ENCODE data around the gene FHAD1. TPM values are rescaled to one million over a fixed set of nuclear protein-coding genes. Genes with fewer than 3 reads are reported as not detected.

The FHAD1 gene
- total RNA-seq, 2 donors from 2014 or later, result 4.4 TPM; not detected in 1

DNA sequence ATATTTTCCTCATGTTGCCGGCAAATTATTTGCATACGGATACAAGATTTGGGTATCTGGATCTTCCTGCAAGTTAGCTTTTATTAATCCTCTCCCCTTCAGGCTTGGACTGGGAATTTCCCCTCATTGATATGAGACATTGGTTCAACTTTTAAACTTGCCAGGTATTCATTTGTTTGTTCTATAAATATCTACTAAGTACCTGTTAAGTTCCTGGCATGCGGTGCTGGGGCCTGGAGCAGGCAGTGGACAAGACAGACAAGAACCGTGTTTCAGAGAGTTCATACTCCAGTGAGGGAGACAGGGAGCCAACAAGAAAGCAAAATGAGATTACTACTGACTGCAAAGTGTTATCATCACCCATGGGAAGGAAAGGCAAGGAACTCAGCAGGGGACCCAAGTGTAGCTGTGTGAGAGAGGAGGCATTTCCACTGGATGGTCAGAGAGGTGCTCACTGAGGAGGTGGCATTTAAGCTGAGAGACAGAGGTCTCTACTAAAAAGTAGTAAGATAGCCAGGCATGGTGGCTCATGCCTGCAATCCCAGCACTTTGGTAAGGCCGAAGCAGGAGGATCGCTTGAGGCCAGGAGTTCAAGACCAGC lies 39.1 kb upstream of the FHAD1 start:
- Histone ChIP-seq H3K36me3 (no peaks in the 10 kb centered on the region), H3K27me3 (replicated peaks; ENCODE audit: insufficient read depth) (no peaks in the 10 kb centered on the region), H3K4me3 (no peak overlapping the region), H3K9me3 (no peaks in the 10 kb centered on the region), H3K4me1 (ENCODE audit: control insufficient read depth in 1 of 2, low read depth in 2 of 2) (peaks cover 34 to 65% of the 10 kb centered on the region in 2 donors), H3K27ac (no peak overlapping the region)
- TF ChIP-seq, protein P1, sequence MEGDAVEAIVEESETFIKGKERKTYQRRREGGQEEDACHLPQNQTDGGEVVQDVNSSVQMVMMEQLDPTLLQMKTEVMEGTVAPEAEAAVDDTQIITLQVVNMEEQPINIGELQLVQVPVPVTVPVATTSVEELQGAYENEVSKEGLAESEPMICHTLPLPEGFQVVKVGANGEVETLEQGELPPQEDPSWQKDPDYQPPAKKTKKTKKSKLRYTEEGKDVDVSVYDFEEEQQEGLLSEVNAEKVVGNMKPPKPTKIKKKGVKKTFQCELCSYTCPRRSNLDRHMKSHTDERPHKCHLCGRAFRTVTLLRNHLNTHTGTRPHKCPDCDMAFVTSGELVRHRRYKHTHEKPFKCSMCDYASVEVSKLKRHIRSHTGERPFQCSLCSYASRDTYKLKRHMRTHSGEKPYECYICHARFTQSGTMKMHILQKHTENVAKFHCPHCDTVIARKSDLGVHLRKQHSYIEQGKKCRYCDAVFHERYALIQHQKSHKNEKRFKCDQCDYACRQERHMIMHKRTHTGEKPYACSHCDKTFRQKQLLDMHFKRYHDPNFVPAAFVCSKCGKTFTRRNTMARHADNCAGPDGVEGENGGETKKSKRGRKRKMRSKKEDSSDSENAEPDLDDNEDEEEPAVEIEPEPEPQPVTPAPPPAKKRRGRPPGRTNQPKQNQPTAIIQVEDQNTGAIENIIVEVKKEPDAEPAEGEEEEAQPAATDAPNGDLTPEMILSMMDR (IDR thresholded peaks at IDR 0.05), result no peak
- ATAC-seq (ENCODE audit: insufficient number of reproducible peaks, low FRiP score, low read depth) (no peak), DNase-seq (ENCODE audit: low spot score) (no peak)

DNA sequence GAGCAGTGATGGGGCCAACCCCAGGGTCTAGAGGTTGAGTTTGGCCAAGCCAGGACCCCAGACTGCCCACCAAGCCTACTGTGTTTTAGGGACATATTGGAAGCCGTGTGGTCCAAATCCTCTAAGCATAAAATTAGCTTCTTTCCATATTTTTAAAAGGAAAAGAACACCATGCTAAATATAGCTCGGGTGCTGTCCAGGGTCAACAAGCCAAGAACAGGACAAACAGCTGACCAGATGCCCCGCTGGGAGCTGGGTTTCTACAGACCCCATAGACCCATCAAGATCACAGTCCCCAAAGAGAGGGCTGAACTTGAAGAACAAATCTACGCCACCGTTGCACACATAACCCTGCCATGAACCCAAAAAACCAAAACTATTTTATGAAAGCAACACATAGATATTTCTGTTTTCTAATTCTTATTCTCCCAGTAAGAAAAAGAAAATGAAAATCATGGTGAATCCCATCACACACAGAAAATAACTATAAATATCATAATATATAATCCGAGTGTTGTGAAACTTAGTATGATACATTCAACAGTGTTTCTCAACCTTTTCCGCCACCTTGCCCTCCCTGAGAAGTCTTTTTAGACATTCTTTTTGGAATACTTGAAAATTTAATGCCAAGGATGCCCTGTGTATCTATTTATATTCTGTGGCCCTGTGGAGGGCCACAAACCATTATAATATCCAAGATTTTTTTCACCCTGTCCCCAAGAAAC lies 36.2 kb upstream of the FHAD1 start:
- DNase-seq (ENCODE audit: low spot score) (no peak), ATAC-seq (ENCODE audit: insufficient number of reproducible peaks, low FRiP score, low read depth) (no peak)
- Histone ChIP-seq H3K4me1 (ENCODE audit: control insufficient read depth in 1 of 2, low read depth in 2 of 2) (peaks cover 47 to 86% of the 10 kb centered on the region in 2 donors), H3K4me3 (peak overlapping the region; percentile 26), H3K9me3 (no peaks in the 10 kb centered on the region), H3K27ac (peak overlapping the region; percentile 43 to 63), H3K36me3 (no peaks in the 10 kb centered on the region), H3K27me3 (replicated peaks; ENCODE audit: insufficient read depth) (no peaks in the 10 kb centered on the region)
- TF ChIP-seq, protein P1 (IDR thresholded peaks at IDR 0.05), result no peak

DNA sequence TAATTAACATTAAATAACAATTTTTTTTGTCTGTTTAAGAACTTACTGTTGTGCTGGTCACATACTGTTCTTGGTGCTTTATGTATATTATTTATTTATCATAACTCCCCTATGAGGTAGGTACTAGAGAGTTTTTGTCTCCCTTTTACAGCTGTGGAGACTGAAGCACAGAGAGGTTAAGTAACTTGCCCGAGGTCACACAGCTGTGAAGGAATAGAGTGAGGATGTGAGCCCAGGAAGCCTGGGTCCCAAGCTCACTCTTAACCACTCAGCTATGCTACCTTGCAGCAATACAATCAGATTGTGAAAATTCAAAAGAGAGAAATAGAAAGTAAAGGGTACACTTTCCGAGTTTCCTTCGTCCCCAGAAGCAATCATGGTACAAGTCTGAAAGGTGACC lies 35.6 kb upstream of the FHAD1 start:
- ATAC-seq (ENCODE audit: insufficient number of reproducible peaks, low FRiP score, low read depth), result no peak
- Histone ChIP-seq H3K4me1 (ENCODE audit: control insufficient read depth in 1 of 2, low read depth in 2 of 2) (peaks cover 47 to 83% of the 10 kb centered on the region in 2 donors), H3K4me3 (no peak overlapping the region), H3K27me3 (replicated peaks; ENCODE audit: insufficient read depth) (no peaks in the 10 kb centered on the region), H3K36me3 (no peaks in the 10 kb centered on the region), H3K27ac (peak overlapping the region; percentile 43 to 63), H3K9me3 (no peaks in the 10 kb centered on the region)
- TF ChIP-seq, protein P1 (IDR thresholded peaks at IDR 0.05), result no peak
- no peak for DNase-seq (ENCODE audit: low spot score)

DNA sequence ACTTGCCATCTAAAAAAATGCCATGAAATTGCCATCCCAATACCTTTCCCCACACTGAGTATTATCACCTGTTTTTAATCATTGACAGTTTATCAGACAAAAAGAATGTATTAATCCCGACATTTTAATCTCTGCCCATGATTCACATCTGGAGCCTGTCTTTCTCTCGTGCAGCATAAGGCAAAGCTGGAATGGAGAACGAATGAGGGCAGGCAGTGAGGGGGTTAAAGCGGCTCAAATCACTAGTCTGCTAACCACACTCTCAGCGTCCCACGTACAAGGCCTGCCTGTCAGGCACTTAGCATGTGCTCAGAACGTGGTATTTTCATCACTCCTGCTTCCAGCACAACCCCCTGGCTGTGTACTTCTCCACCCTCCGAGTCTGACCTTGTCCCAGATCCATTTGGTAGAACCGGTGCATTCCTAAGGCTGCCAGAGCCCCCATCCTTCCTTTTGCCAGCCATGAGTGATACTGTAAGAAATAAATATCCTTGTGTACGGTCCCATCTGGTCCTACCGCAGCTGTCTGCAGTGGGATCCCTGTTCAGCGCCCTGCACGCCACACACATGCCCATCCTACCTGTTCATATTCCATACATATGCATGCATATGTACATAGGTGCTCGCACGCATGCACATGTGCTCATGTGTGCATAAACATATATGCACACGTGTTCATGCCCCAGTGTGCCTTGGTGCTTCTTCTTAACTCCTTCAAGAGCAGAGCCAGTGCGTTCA lies 34.6 kb upstream of the FHAD1 start:
- peaks cover 43 to 73% of the 10 kb centered on the region in 2 donors for H3K4me1 ChIP-seq (ENCODE audit: control insufficient read depth in 1 of 2, low read depth in 2 of 2)
- no peak overlapping the region for H3K4me3 ChIP-seq
- DNase-seq (ENCODE audit: low spot score), result no peak
- ATAC-seq (ENCODE audit: insufficient number of reproducible peaks, low FRiP score, low read depth), result no peak
- peak overlapping the region; percentile 59 to 72 for H3K27ac ChIP-seq
- no peaks in the 10 kb centered on the region for H3K9me3 ChIP-seq
- TF ChIP-seq, protein P1 (IDR thresholded peaks at IDR 0.05), result no peak
- H3K36me3 ChIP-seq, result no peaks in the 10 kb centered on the region
- no peaks in the 10 kb centered on the region for H3K27me3 ChIP-seq (replicated peaks; ENCODE audit: insufficient read depth)

DNA sequence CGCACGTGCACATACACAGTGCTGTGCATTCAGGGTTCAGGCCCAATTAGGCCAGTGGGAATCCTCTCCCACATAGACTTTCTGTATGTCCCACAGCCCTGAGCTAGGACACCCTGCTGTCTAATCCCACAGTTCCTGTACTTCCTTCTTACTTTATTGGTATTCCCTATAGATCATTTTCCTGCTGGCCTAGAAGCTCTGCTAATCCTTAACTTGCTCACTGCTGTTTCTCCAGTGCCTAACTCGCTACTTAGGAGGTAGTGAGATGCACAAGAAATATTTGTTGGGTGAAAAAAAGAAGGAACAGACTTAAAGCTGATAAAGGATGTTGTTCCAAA lies 34.1 kb upstream of the FHAD1 start:
- H3K27ac ChIP-seq, result peak overlapping the region; percentile 59 to 72
- no peaks in the 10 kb centered on the region for H3K9me3 ChIP-seq
- ATAC-seq (ENCODE audit: insufficient number of reproducible peaks, low FRiP score, low read depth) (no peak), DNase-seq (ENCODE audit: low spot score) (no peak)
- peak overlapping the region; percentile 15 for H3K4me3 ChIP-seq
- TF ChIP-seq, protein P1 (IDR thresholded peaks at IDR 0.05), result no peak
- no peaks in the 10 kb centered on the region for H3K27me3 ChIP-seq (replicated peaks; ENCODE audit: insufficient read depth)
- H3K4me1 ChIP-seq (ENCODE audit: control insufficient read depth in 1 of 2, low read depth in 2 of 2), result peaks cover 43 to 68% of the 10 kb centered on the region in 2 donors
- H3K36me3 ChIP-seq, result no peaks in the 10 kb centered on the region
